Endothelial cell of umbilical vein (primary cell): ENCODE results near the gene CNTD1. TPM values are rescaled to one million over a fixed set of nuclear protein-coding genes. Genes with fewer than 3 reads are reported as not detected.

Experiments
- BruUV-seq: library from RNA; stranded (reverse); fragments of 400-500 nt; replicated peaks from 2 replicates; lab custom pipeline; 2021; lab: Mats Ljungman, UMichigan
- CTCF ChIA-PET: fragments of 300-600, 350-600 bp; sonication (Branson Sonifier 250); formaldehyde crosslinking; loops from one replicate; lab custom pipeline; 2021; ENCODE audit warnings: antibody characterized with exemption, inconsistent platforms; lab: Charles Lee
- POLR2A ChIA-PET: fragments of 300-600, 350-600 bp; sonication (Branson Sonifier 250); formaldehyde crosslinking; loops from one replicate; lab custom pipeline; 2021; ENCODE audit warnings: antibody characterized with exemption, inconsistent platforms; lab: Charles Lee
- DNase-seq: peaks from one replicate; pipeline ENCODE4 v3.0.0-alpha.2; 2011; ENCODE audit warnings: low read depth, low spot score
- FAIRE-seq: peaks from 2 replicates; lab custom pipeline; 2011; peaks lifted over from hg19 to GRCh38; lab: Jason Lieb, UNC
- H2AFZ ChIP-seq: 2 replicates; pipeline ENCODE4 v1.6.0; 2012; ENCODE audit warnings: low read depth, low read length, control low read depth, inconsistent platforms
- H3K27ac ChIP-seq: 2 replicates; pipeline ENCODE4 v1.5.1; 2011; ENCODE audit warnings: low read depth, mild to moderate bottlenecking, control low read depth, low read length, moderate library complexity; ENCODE audit not compliant: insufficient read depth
- H3K27me3 ChIP-seq, 2 experiments: 2 replicates each; pipeline versions ENCODE4 v1.6.0 to v1.6.1; 2011; ENCODE audit warnings: low read length in 2 of 2, mixed read lengths in 1 of 2; ENCODE audit not compliant: control insufficient read depth in 2 of 2, insufficient read depth in 2 of 2
- H3K36me3 ChIP-seq, 2 experiments: 2 replicates in 1 of 2; 3 replicates in 1 of 2; pipeline ENCODE4 v1.5.1; 2011; ENCODE audit warnings: low read length in 2 of 2, mild to moderate bottlenecking in 1 of 2, moderate library complexity in 1 of 2; ENCODE audit not compliant: control insufficient read depth in 2 of 2, insufficient read depth in 2 of 2; ENCODE audit errors: extremely low read depth in 1 of 2
- H3K4me1 ChIP-seq: 3 replicates; pipeline ENCODE4 v1.5.1; 2011; ENCODE audit warnings: mild to moderate bottlenecking, low read length; ENCODE audit not compliant: control insufficient read depth, insufficient read depth; ENCODE audit errors: extremely low read depth
- H3K4me2 ChIP-seq: 2 replicates; pipeline ENCODE4 v1.6.1; 2011; ENCODE audit warnings: low read length, control low read depth, mixed read lengths; ENCODE audit not compliant: insufficient read depth
- H3K4me3 ChIP-seq, 3 experiments: fragments of 200-600 bp in 1 of 3; sonication (generic), shearing (Covaris generic) in 1 of 3; replicated peaks in 1 of 3; 2 replicates each; pipeline ENCODE4 v1.5.1; 2011 to 2016; ENCODE audit warnings: control low read depth in 3 of 3, low read length in 3 of 3, mild to moderate bottlenecking in 2 of 3, inconsistent platforms in 1 of 3, low read depth in 1 of 3, moderate library complexity in 1 of 3; ENCODE audit not compliant: insufficient read depth in 1 of 3
- H3K79me2 ChIP-seq: 2 replicates; pipeline ENCODE4 v1.6.0; 2012; ENCODE audit warnings: low read length, inconsistent platforms; ENCODE audit not compliant: control insufficient read depth, insufficient read depth
- H3K9ac ChIP-seq: replicated peaks from 2 replicates; pipeline ENCODE3; 2011; ENCODE audit warnings: low read length, control low read depth; ENCODE audit not compliant: insufficient read depth; ENCODE audit errors: extremely low read depth
- H3K9me1 ChIP-seq: replicated peaks from 3 replicates; pipeline ENCODE4 v1.6.0; 2011; ENCODE audit warnings: mild to moderate bottlenecking, low read length; ENCODE audit not compliant: control insufficient read depth, insufficient read depth; ENCODE audit errors: extremely low read depth
- H3K9me3 ChIP-seq: replicated peaks from 2 replicates; pipeline ENCODE4 v1.5.1; 2012; ENCODE audit warnings: low read length, inconsistent platforms; ENCODE audit not compliant: control insufficient read depth, insufficient read depth
- H4K20me1 ChIP-seq: replicated peaks from 2 replicates; pipeline ENCODE3; 2011; ENCODE audit warnings: mild to moderate bottlenecking, low read length; ENCODE audit not compliant: control insufficient read depth, insufficient read depth; ENCODE audit errors: extremely low read depth
- FOS ChIP-seq: IDR thresholded peaks from 2 replicates; pipeline ENCODE4 v1.6.1; 2011; ENCODE audit warnings: mild to moderate bottlenecking, low read length, moderate library complexity, borderline replicate concordance; ENCODE audit not compliant: insufficient read depth
- GATA2 ChIP-seq: IDR thresholded peaks from 2 replicates; pipeline ENCODE4 v1.7.0; 2011; ENCODE audit warnings: low read depth, mild to moderate bottlenecking, moderate library complexity, mixed read lengths, low read length; ENCODE audit not compliant: insufficient read length, insufficient read depth
- JUN ChIP-seq: IDR thresholded peaks from 2 replicates; pipeline ENCODE4 v1.6.1; 2011; ENCODE audit warnings: borderline replicate concordance, low read depth; ENCODE audit not compliant: insufficient read length, insufficient read depth
- POLR2A ChIP-seq: IDR thresholded peaks from 2 replicates; pipeline ENCODE4 v1.6.1; 2012; ENCODE audit warnings: low read depth, mild to moderate bottlenecking, control low read depth, low read length
- POLR2AphosphoS5 ChIP-seq: IDR thresholded peaks from 2 replicates; pipeline ENCODE4 v1.6.1; 2012; ENCODE audit warnings: low read depth, mild to moderate bottlenecking, control low read depth, low read length, moderate library complexity; ENCODE audit not compliant: insufficient read depth
- dilution Hi-C: fragments of 300-500 bp; cut with MboI; formaldehyde crosslinking; loops from one replicate; pipeline ENCODE4 v1.15.0; 2019; ENCODE audit warnings: low sequenced_read_pairs; ENCODE audit not compliant: extremely low pct_ligation_motif_present
- intact Hi-C: fragments of 100-400 bp; cut with micrococcal nuclease; formaldehyde crosslinking; loops from one replicate; pipeline ENCODE4 v1.10.0; 2022
- polyA plus RNA-seq, 4 experiments: library from polyadenylated mRNA; depleted of rRNA in 3 of 4; stranded (reverse) in 3 of 4; unstranded in 1 of 4; fragments of >200 nt; gene quantifications; 2 replicates each; pipeline versions ENCODE4 v1.2.1 to v1.2.3, GENCODE V29; 2011 to 2012; ENCODE audit warnings: missing spikeins in 1 of 4
- total RNA-seq: library from RNA; stranded (reverse); gene quantifications from 2 replicates; pipeline ENCODE4 v1.2.3, GENCODE V29; 2021
- TF ChIP-seq, protein P1 (sequence below), 2 donors: IDR thresholded peaks; 1 replicate in 1 of 2; 2 replicates in 1 of 2; pipeline ENCODE4 v1.5.1; 2011; ENCODE audit warnings: low read length in 2 of 2, mild to moderate bottlenecking in 2 of 2, moderate library complexity in 2 of 2, control low read depth in 1 of 2, inconsistent platforms in 1 of 2, low read depth in 1 of 2; ENCODE audit not compliant: insufficient read depth in 1 of 2; ENCODE audit errors: extremely low read depth in 1 of 2
- TF ChIP-seq, protein P2 (sequence below): IDR thresholded peaks from 2 replicates; pipeline ENCODE4 v1.6.1; 2011; ENCODE audit not compliant: insufficient read depth, insufficient read length

The CNTD1 gene
- total and polyA plus RNA-seq, 2 donors (not counting 3 experiments of a cell fraction or from before 2014, with no cell fraction given) = not detected

DNA sequence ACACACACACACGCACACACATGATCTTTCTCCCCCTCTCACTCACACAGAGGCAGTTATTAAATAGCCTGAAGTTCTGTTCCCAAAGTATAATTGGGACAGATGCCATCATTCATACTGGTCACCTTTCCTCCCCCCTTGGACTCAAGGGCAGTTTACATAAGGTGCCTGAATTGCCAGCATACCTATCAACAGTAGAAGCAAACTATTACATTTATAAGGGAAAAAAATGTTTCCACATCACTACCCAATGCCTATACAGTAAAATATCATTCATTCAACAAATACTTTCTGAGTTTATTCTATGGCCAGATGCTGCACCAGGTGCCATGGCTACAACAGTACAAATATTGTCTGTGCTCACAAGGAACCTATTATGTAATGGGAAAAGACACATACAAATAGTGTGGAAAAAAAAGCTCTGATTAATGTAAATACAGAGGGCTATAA, 6.3 kb downstream of the CNTD1 start:
- Histone ChIP-seq H4K20me1 (no peaks in the 10 kb centered on the region), H3K9me3 (no peaks in the 10 kb centered on the region), H3K4me3 (no peak overlapping the region), H3K36me3 (peaks cover 2 to 5% of the 10 kb centered on the region in 2 experiments), H3K9ac (no peak overlapping the region), H3K79me2 (no peaks in the 10 kb centered on the region), H3K27ac (no peak overlapping the region), H2AFZ (no peak overlapping the region), H3K27me3 (no peaks in the 10 kb centered on the region), H3K4me2 (no peak overlapping the region), H3K4me1 (no peaks in the 10 kb centered on the region), H3K9me1 (no peaks in the 10 kb centered on the region)
- no peak for TF ChIP-seq POLR2AphosphoS5
- no peak for TF ChIP-seq GATA2
- TF ChIP-seq, protein P1, sequence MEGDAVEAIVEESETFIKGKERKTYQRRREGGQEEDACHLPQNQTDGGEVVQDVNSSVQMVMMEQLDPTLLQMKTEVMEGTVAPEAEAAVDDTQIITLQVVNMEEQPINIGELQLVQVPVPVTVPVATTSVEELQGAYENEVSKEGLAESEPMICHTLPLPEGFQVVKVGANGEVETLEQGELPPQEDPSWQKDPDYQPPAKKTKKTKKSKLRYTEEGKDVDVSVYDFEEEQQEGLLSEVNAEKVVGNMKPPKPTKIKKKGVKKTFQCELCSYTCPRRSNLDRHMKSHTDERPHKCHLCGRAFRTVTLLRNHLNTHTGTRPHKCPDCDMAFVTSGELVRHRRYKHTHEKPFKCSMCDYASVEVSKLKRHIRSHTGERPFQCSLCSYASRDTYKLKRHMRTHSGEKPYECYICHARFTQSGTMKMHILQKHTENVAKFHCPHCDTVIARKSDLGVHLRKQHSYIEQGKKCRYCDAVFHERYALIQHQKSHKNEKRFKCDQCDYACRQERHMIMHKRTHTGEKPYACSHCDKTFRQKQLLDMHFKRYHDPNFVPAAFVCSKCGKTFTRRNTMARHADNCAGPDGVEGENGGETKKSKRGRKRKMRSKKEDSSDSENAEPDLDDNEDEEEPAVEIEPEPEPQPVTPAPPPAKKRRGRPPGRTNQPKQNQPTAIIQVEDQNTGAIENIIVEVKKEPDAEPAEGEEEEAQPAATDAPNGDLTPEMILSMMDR (IDR thresholded peaks at IDR 0.05; ENCODE audit: extremely low read depth in 1 of 2, insufficient read depth in 1 of 2, low read depth in 1 of 2, low read length in 2 of 2) = no peak
- no peak for TF ChIP-seq POLR2A
- TF ChIP-seq, protein P2, sequence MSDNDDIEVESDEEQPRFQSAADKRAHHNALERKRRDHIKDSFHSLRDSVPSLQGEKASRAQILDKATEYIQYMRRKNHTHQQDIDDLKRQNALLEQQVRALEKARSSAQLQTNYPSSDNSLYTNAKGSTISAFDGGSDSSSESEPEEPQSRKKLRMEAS = no peak
- no peak for TF ChIP-seq FOS
- TF ChIP-seq JUN = no peak
- no peak for DNase-seq
- dilution Hi-C loops = no loop called here
- BruUV-seq = no TSS peak
- ChIA-PET POLR2A (no interaction called here), CTCF (interaction anchor here (1.4 to 1.7 kb wide), 2 partner anchors 38 to 41 kb away, joined by 3 to 6 read pairs; no protein-coding TSS in a partner anchor)
- no peak for FAIRE-seq
- intact Hi-C loops = no loop called here
